ENCODE results near the gene ZNF888. TPM values are rescaled to one million over a fixed set of nuclear protein-coding genes. Genes with fewer than 3 reads are reported as not detected.
"Not testable (repeated sequence)": the region's sequence is repeated elsewhere in the genome, so short reads cannot be mapped to it uniquely, and the experiment has no call there.

Gene ZNF888
- total and polyA plus RNA-seq, 9 of the 15 experiments (the other 6 are each of a cell fraction or from before 2014, with no cell fraction given): 1.6 to 13.3 (median 9.9) TPM

DNA sequence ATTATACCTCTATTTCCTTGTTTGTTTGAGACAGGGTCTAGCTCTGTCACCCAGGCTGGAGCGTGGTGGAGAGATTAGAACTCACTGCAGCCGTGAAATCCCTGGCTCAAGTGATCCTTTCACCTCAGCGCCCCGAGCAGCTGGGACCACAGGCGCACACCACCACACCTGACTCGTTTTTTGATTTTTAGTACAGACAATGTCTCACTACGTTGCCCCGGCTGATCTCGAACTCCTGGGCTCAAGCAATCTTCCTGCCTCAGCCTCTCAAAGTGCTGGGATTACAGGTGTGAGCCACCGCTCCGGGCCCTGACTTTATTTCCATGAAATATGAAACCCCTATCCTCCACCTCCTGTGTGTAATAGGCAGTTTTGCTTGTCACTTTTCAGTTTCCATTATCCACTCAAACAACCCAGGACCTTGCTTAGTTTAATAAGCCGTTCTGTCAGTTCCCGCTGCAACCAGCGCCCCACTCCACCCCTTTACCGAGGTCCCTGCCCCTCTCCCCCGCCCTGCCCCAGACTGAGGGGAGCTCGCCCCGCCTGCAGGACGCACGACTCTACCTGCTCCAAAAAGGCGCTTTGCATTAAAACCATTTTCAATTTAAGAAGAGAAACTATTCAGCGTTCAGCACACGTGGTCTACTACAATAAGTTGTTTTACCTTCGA, 22.6 kb upstream of the ZNF888 start:
- intact Hi-C loops (cut with micrococcal nuclease): no loop called here
- FAIRE-seq: no peak
- CTCF ChIA-PET (ENCODE audit: low intra/inter-chr PET ratio): interaction anchor here (0.7 kb wide), 1 partner anchor 51 kb away, joined by 3 read pairs; no protein-coding TSS in a partner anchor

GRCh38 chr19:52944703-52945493, 21.7 kb upstream of the ZNF888 start:
- FAIRE-seq; BruUV-seq (replicated peaks); H3K27me3 ChIP-seq (ENCODE audit: control insufficient read depth in 2 of 2, insufficient read depth in 2 of 2, low read length in 2 of 2); H3K9me1 ChIP-seq (ENCODE audit: control insufficient read depth, insufficient read depth, low read length); in situ Hi-C loops (cut with MboI); H3K4me3 ChIP-seq; H2AFZ ChIP-seq (ENCODE audit: low read depth, low read length); DNase-seq (ENCODE audit: extremely low read depth in 1 of 4, low spot score in 3 of 4); H4K20me1 ChIP-seq (replicated peaks; ENCODE audit: control insufficient read depth, insufficient read depth, low read length); ATAC-seq; POLR2A ChIA-PET; intact Hi-C loops (cut with micrococcal nuclease); H3K4me2 ChIP-seq (ENCODE audit: insufficient read depth, low read length); H3K9ac ChIP-seq (ENCODE audit: insufficient read depth in 1 of 2, low read depth in 2 of 2, low read length in 2 of 2); H3K27ac ChIP-seq (ENCODE audit: extremely low read depth, low read depth, low read length); H3K36me3 ChIP-seq (ENCODE audit: control insufficient read depth, insufficient read depth, low read length): not testable (repeated sequence)
- Histone ChIP-seq H3K4me1 (replicated peaks in 1 of 2; ENCODE audit: control insufficient read depth in 2 of 2, insufficient read depth in 2 of 2, low read length in 2 of 2) (peaks cover 5 to 15% of the 10 kb centered on the region in 2 experiments), H3K9me3 (replicated peaks; ENCODE audit: control insufficient read depth, insufficient read depth, low read depth, low read length) (peaks cover 18% of the 10 kb centered on the region), H3K79me2 (ENCODE audit: control insufficient read depth, insufficient read depth, low read length) (peaks cover 25% of the 10 kb centered on the region)
- WGBS (ENCODE audit: insufficient coverage, low coverage, missing lambda C conversion rate): 76% methylated on average over 14 of the region's 17 CpGs
- CTCF ChIA-PET (ENCODE audit: low intra/inter-chr PET ratio): interaction anchor here (0.7 kb wide), 1 partner anchor 50 kb away, joined by 3 read pairs; no protein-coding TSS in a partner anchor

More for the DNA sequence above, 22.6 kb upstream of the ZNF888 start:
- no peak overlapping the region for H2AFZ ChIP-seq (ENCODE audit: low read depth, low read length)
- H3K9me3 ChIP-seq (replicated peaks; ENCODE audit: control insufficient read depth, insufficient read depth, low read depth, low read length): peaks cover 26% of the 10 kb centered on the region
- DNase-seq (ENCODE audit: extremely low read depth in 1 of 4, low spot score in 3 of 4) (no peak), ATAC-seq (no peak)
- no peaks in the 10 kb centered on the region for H3K9me1 ChIP-seq (ENCODE audit: control insufficient read depth, insufficient read depth, low read length)
- WGBS (ENCODE audit: insufficient coverage, low coverage, missing lambda C conversion rate): 90% methylated on average over 24 of the region's 24 CpGs
- no peaks in the 10 kb centered on the region for H4K20me1 ChIP-seq (replicated peaks; ENCODE audit: control insufficient read depth, insufficient read depth, low read length)
- H3K4me1 ChIP-seq (replicated peaks in 1 of 2; ENCODE audit: control insufficient read depth in 2 of 2, insufficient read depth in 2 of 2, low read length in 2 of 2): peaks cover 1 to 10% of the 10 kb centered on the region in 2 experiments; a peak in 4 of 5 replicates
- in situ Hi-C loops (cut with MboI): no loop called here
- H3K79me2 ChIP-seq (ENCODE audit: control insufficient read depth, insufficient read depth, low read length): peaks cover 16% of the 10 kb centered on the region
- BruUV-seq (replicated peaks): no TSS peak
- TF ChIP-seq, protein P1, sequence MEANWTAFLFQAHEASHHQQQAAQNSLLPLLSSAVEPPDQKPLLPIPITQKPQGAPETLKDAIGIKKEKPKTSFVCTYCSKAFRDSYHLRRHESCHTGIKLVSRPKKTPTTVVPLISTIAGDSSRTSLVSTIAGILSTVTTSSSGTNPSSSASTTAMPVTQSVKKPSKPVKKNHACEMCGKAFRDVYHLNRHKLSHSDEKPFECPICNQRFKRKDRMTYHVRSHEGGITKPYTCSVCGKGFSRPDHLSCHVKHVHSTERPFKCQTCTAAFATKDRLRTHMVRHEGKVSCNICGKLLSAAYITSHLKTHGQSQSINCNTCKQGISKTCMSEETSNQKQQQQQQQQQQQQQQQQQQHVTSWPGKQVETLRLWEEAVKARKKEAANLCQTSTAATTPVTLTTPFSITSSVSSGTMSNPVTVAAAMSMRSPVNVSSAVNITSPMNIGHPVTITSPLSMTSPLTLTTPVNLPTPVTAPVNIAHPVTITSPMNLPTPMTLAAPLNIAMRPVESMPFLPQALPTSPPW (CRISPR knock-in tag; IDR thresholded peaks at IDR 0.05): no peak
- no peak for TF ChIP-seq SETDB1 (IDR thresholded peaks at IDR 0.05; ENCODE audit: low read length)
- no peak for TF ChIP-seq LARP7 (IDR thresholded peaks at IDR 0.05)
- TF ChIP-seq ZBED1 (IDR thresholded peaks at IDR 0.05): no peak
- no peak for TF ChIP-seq ZNF408 (CRISPR knock-in tag; IDR thresholded peaks at IDR 0.05; ENCODE audit: low read depth)
- TF ChIP-seq ARID2 (IDR thresholded peaks at IDR 0.05): no peak
- no peak for TF ChIP-seq RNF2 (IDR thresholded peaks at IDR 0.05)
- no peak for TF ChIP-seq ZNF146 (CRISPR knock-in tag; IDR thresholded peaks at IDR 0.05; ENCODE audit: unreplicated experiment)
- TF ChIP-seq PCBP2 (IDR thresholded peaks at IDR 0.05; ENCODE audit: low read depth, low read length, poor library complexity, severe bottlenecking): no peak
- TF ChIP-seq ZBTB33 (CRISPR knock-in tag; IDR thresholded peaks at IDR 0.05): no peak
- TF ChIP-seq ZBTB7A (IDR thresholded peaks at IDR 0.05; ENCODE audit: borderline replicate concordance, control insufficient read depth, low read depth, low read length): no peak
- no peak for TF ChIP-seq KLF13 (tag; IDR thresholded peaks at IDR 0.05; ENCODE audit: borderline replicate concordance, low read depth)
- no peak overlapping the region for H3K27ac ChIP-seq (ENCODE audit: extremely low read depth, low read depth, low read length)
- peaks cover 9% of the 10 kb centered on the region for H3K36me3 ChIP-seq (ENCODE audit: control insufficient read depth, insufficient read depth, low read length)
- H3K27me3 ChIP-seq (ENCODE audit: control insufficient read depth in 2 of 2, insufficient read depth in 2 of 2, low read length in 2 of 2): no peaks in the 10 kb centered on the region
- no peak overlapping the region for H3K4me3 ChIP-seq
- H3K9ac ChIP-seq (ENCODE audit: insufficient read depth in 1 of 2, low read depth in 2 of 2, low read length in 2 of 2): no peak overlapping the region
- POLR2A ChIA-PET: no interaction called here
- no peak overlapping the region for H3K4me2 ChIP-seq (ENCODE audit: insufficient read depth, low read length)
